GM18868 (cell line): ENCODE results near the gene EXOC4.
"Not testable (repeated sequence)": the region's sequence is repeated elsewhere in the genome, so short reads cannot be mapped to it uniquely, and the experiment has no call there.

Experiments
- ATAC-seq: cut with Tn5 transposase; IDR thresholded peaks from one replicate; pipeline ENCODE4 v1.9.1; 2021; ENCODE audit warnings: mild to moderate bottlenecking, moderate library complexity; ENCODE audit not compliant: unreplicated experiment

EXOC4 gene

GRCh38 chr7:133606991-133607390, 354.1 kb downstream of the EXOC4 start:
- no peak for ATAC-seq

- no peak for ATAC-seq
These were observed 356.9 kb downstream of the EXOC4 start for GRCh38 chr7:133609806-133610205.

GRCh38 chr7:133611955-133612354, 359.1 kb downstream of the EXOC4 start:
- ATAC-seq = no peak

- no peak for ATAC-seq
These were observed 360.4 kb downstream of the EXOC4 start for GRCh38 chr7:133613250-133613790.

GRCh38 chr7:133614251-133614650, 361.4 kb downstream of the EXOC4 start:
- ATAC-seq = no peak

GRCh38 chr7:133618970-133619369, 366.1 kb downstream of the EXOC4 start:
- ATAC-seq = no peak

- no peak for ATAC-seq
These were observed 366.6 kb downstream of the EXOC4 start for GRCh38 chr7:133619491-133619890.

GRCh38 chr7:133623721-133624120, 370.8 kb downstream of the EXOC4 start:
- no peak for ATAC-seq

GRCh38 chr7:133625046-133625445, 372.2 kb downstream of the EXOC4 start:
- no peak for ATAC-seq

GRCh38 chr7:133629701-133630100, 376.8 kb downstream of the EXOC4 start:
- ATAC-seq = no peak

GRCh38 chr7:133633055-133633454, 380.2 kb downstream of the EXOC4 start:
- no peak for ATAC-seq

- no peak for ATAC-seq
These were observed 382.7 kb downstream of the EXOC4 start for GRCh38 chr7:133635541-133635940.

GRCh38 chr7:133638857-133639256, 386.0 kb downstream of the EXOC4 start:
- no peak for ATAC-seq

- ATAC-seq = no peak
These were observed 388.6 kb downstream of the EXOC4 start for GRCh38 chr7:133641436-133641835.

GRCh38 chr7:133642907-133643306, 390.0 kb downstream of the EXOC4 start:
- no peak for ATAC-seq

- not testable (repeated sequence) for ATAC-seq
These were observed 390.8 kb downstream of the EXOC4 start for GRCh38 chr7:133643652-133644051.

- ATAC-seq = no peak
These were observed 393.1 kb downstream of the EXOC4 start for GRCh38 chr7:133645884-133646391.

GRCh38 chr7:133646472-133647315, 393.8 kb downstream of the EXOC4 start:
- ATAC-seq = no peak

- ATAC-seq = no peak
These were observed 396.7 kb downstream of the EXOC4 start for GRCh38 chr7:133649593-133649992.

GRCh38 chr7:133650069-133650468, 397.2 kb downstream of the EXOC4 start:
- ATAC-seq = no peak

- ATAC-seq = no peak
These were observed 397.8 kb downstream of the EXOC4 start for GRCh38 chr7:133650487-133651300.
